Ishikawa (cell line): Measurements from ENCODE around the gene PIGZ.

ENCODE experiments used
- CEBPB ChIP-seq: IDR thresholded peaks from 2 replicates; pipeline ENCODE4 v1.6.1; 2012
- CREB1 ChIP-seq: IDR thresholded peaks from 2 replicates; pipeline ENCODE4 v1.6.1; 2012; ENCODE audit warnings: low read depth
- EGR1 ChIP-seq: IDR thresholded peaks from 2 replicates; pipeline ENCODE4 v1.6.1; 2012
- EP300 ChIP-seq: IDR thresholded peaks from 2 replicates; pipeline ENCODE4 v1.6.1; 2012; ENCODE audit warnings: borderline replicate concordance
- FOXM1 ChIP-seq: IDR thresholded peaks from 2 replicates; pipeline ENCODE4 v1.6.1; 2012; ENCODE audit warnings: low read depth, borderline replicate concordance
- NFIC ChIP-seq: IDR thresholded peaks from 2 replicates; pipeline ENCODE4 v1.6.1; 2012
- RAD21 ChIP-seq: IDR thresholded peaks from 2 replicates; pipeline ENCODE4 v1.6.1; 2012; ENCODE audit warnings: low read depth
- TAF1 ChIP-seq: IDR thresholded peaks from 2 replicates; pipeline ENCODE4 v1.6.1; 2012; ENCODE audit warnings: low read depth, mild to moderate bottlenecking
- TCF12 ChIP-seq: IDR thresholded peaks from 2 replicates; pipeline ENCODE4 v1.6.1; 2012; ENCODE audit warnings: low read depth
- TEAD4 ChIP-seq: IDR thresholded peaks from 2 replicates; pipeline ENCODE4 v1.6.1; 2012
- USF1 ChIP-seq: IDR thresholded peaks from 2 replicates; pipeline ENCODE4 v1.6.1; 2012
- YY1 ChIP-seq: IDR thresholded peaks from 2 replicates; pipeline ENCODE4 v1.6.1; 2012; ENCODE audit warnings: low read depth
- ZBTB7A ChIP-seq: IDR thresholded peaks from 2 replicates; pipeline ENCODE4 v1.6.1; 2012; ENCODE audit warnings: low read depth
- TF ChIP-seq, protein P1 (sequence below): IDR thresholded peaks from 2 replicates; pipeline ENCODE4 v1.6.1; 2012
- TF ChIP-seq, protein P2 (sequence below): IDR thresholded peaks from 2 replicates; pipeline ENCODE4 v1.6.1; 2012; ENCODE audit warnings: low read depth, mild to moderate bottlenecking

The PIGZ gene

DNA sequence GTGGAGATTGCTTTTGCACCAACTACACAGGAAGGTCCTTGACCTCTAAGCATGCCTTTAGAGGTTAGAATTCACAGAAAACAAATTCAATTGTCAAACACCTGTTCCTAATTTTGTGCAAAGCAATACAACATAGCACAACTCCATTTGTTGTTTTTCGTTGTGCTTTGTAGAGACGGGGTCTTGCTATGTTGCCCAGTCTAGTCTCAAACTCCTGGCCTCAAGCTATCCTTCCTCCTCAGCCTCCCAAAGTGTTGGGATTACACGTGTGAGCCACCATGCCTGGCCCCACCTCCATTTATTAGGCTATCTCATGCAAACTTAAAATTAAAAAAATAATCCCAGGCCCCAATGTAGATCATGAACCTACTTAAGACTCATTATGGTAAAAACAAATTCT lies 32.3 kb downstream of the PIGZ start:
- no peak for TF ChIP-seq FOXM1
- TF ChIP-seq TEAD4: no peak
- no peak for TF ChIP-seq CREB1
- no peak for TF ChIP-seq USF1

GRCh38 chr3:196932600-196932999 lies 36.0 kb downstream of the PIGZ start:
- TF ChIP-seq YY1 (no peak), TCF12 (no peak), EP300 (no peak), RAD21 (no peak), ZBTB7A (no peak), CREB1 (no peak), NFIC (no peak), USF1 (no peak), FOXM1 (no peak), EGR1 (no peak), CEBPB (no peak), TAF1 (no peak), TEAD4 (no peak)
- TF ChIP-seq, protein P1, sequence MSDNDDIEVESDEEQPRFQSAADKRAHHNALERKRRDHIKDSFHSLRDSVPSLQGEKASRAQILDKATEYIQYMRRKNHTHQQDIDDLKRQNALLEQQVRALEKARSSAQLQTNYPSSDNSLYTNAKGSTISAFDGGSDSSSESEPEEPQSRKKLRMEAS: no peak
- TF ChIP-seq, protein P2, sequence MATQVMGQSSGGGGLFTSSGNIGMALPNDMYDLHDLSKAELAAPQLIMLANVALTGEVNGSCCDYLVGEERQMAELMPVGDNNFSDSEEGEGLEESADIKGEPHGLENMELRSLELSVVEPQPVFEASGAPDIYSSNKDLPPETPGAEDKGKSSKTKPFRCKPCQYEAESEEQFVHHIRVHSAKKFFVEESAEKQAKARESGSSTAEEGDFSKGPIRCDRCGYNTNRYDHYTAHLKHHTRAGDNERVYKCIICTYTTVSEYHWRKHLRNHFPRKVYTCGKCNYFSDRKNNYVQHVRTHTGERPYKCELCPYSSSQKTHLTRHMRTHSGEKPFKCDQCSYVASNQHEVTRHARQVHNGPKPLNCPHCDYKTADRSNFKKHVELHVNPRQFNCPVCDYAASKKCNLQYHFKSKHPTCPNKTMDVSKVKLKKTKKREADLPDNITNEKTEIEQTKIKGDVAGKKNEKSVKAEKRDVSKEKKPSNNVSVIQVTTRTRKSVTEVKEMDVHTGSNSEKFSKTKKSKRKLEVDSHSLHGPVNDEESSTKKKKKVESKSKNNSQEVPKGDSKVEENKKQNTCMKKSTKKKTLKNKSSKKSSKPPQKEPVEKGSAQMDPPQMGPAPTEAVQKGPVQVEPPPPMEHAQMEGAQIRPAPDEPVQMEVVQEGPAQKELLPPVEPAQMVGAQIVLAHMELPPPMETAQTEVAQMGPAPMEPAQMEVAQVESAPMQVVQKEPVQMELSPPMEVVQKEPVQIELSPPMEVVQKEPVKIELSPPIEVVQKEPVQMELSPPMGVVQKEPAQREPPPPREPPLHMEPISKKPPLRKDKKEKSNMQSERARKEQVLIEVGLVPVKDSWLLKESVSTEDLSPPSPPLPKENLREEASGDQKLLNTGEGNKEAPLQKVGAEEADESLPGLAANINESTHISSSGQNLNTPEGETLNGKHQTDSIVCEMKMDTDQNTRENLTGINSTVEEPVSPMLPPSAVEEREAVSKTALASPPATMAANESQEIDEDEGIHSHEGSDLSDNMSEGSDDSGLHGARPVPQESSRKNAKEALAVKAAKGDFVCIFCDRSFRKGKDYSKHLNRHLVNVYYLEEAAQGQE: no peak

DNA sequence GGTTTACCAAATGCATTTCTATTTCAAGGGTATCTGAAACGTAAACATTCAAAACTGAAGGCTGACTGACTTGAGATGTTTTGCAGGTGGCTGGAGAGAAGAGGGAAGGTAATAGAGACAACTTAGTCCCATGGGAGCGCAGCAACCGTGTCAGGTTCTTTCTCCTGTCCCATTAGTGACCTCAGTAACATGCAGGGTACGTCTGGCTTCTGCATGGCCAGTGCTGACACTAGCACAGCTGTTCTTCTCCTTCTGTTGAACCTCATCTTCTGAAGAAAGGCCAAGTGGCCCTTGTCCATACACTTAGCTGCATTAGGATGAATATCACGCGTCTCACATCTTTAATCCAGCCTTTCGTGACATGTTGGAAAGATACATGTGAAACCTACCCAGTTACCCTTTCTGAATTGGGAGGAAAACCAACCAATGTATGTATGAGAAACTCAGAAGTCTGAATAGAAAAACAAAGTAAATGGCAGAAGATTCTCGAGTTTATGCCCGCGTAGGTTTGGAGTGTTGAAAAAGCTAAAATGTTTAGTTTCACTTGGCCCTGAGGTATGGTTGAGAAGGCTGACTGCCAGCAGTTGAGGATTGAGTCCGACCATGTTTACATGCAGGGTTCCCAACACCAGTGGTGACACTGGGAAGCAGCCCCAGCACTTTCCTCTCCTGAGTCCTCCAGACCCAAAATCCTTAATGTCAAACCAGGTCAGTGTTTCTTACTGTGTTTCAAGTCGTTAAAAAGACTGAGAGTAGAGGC lies 36.6 kb downstream of the PIGZ start:
- TF ChIP-seq TEAD4 (no peak), USF1 (no peak), TCF12 (no peak), EP300 (no peak), CREB1 (no peak), EGR1 (no peak), YY1 (no peak), ZBTB7A (no peak)
- TF ChIP-seq, protein P2: no peak
- TF ChIP-seq, protein P1: no peak

DNA sequence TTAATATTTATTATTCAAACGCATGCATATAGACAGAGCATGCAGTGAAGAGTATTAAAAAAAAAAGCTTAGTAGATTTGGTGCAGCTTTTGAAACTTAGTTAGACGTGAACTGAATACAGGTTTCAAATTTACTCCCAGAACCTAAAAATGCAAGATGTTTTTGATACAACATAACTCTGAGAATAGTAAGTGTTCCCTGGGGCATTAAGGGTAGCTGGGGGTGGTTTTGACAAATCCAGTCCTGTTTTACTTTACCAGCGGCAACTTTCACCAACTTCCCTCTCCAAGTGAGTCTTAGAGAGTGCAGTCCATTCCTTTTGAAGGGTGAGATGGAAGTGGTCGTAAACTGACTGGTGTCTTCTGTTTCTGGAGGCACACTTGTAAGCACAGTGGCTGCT lies 37.5 kb downstream of the PIGZ start:
- TF ChIP-seq, protein P1: no peak
- TF ChIP-seq ZBTB7A: no peak
- no peak for TF ChIP-seq NFIC
- no peak for TF ChIP-seq USF1
- TF ChIP-seq RAD21: no peak
- no peak for TF ChIP-seq TCF12
- TF ChIP-seq EGR1: no peak
- no peak for TF ChIP-seq TEAD4
- TF ChIP-seq, protein P2: no peak
- TF ChIP-seq TAF1: no peak
- TF ChIP-seq CREB1: no peak
- TF ChIP-seq FOXM1: no peak
- TF ChIP-seq CEBPB: no peak
- TF ChIP-seq YY1: no peak
- TF ChIP-seq EP300: no peak
